Mucosa of gallbladder (tissue), 1 donor: ENCODE results near the gene SLC35B1. TPM values are rescaled to one million over a fixed set of nuclear protein-coding genes. Genes with fewer than 3 reads are reported as not detected.

ENCODE experiments used
- DNase-seq: peaks from one replicate; pipeline ENCODE4 v3.0.0-alpha.2; 2020; ENCODE audit warnings: low spot score
- total RNA-seq: library from RNA; stranded (reverse); gene quantifications from one replicate; pipeline ENCODE4 v1.2.1, GENCODE V29; 2021
- donor health status: DM: no; HTN: no; CAD: no.

Gene SLC35B1
- total RNA-seq, 1 donor from 2014 or later, result 35.3 TPM

- no peak for DNase-seq
Observed at GRCh38 chr17:49670641-49671040, 37.1 kb downstream of the SLC35B1 start.

DNA sequence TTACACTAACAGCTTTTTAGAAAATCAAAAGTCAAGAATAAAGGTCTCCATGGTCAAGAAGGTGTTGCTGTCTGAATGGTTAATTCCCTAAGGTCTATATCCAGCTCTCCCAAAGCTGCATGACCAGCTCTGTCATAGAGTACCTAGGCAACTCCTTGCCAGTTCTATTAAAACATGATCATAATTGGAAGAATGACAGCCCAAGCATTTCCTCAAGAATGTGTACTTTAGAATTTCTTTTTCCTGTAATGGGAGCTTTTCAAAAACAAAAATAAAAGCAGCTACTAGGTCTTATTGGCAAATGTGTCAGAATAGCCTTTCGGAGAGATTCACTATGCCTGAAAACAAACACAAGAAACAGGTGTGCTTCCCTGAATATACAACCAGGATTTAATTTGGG, 37.8 kb downstream of the SLC35B1 start:
- DNase-seq, result no peak

DNA sequence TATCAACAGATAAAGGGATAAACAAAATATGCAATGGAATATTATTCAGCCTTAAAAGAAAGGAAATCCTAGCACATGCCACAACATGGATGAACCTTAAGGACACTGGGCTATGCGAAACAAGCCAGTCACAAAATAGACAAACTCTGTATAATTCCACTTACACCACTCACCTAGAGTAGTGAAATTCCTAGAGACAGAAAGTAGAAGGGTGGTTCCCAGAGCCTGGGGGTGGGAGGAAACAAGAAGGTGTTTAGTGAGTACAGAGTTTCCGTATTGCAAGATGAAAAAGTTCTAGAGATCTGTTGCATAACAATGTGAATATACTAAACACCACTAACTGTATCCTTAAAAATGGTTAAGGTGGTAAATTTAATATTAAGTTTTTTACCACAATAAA, 39.9 kb downstream of the SLC35B1 start:
- no peak for DNase-seq

DNA sequence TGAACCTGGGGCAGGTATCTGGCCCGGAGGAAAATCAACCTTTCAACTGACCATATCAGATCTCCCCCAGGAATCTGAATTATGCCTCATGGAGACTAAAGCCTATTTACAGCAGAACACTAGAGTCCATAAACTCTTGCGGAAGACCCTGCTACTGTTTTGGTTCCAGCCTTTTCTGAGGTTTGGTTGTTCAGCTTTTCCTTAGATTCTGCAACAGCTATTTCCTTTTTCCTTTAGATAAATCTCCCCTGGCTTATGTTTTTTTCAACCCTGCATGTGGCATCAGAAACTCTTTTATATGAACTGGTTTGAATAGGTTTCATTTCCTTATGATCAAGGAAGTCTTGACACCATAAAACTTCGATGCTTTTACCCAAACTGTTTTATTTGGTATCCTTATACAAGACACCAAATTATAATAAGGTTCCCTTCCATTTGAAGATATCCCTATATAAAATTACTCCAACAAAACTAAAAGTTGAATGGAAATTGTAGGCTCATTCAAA, 43.0 kb downstream of the SLC35B1 start:
- no peak for DNase-seq

DNA sequence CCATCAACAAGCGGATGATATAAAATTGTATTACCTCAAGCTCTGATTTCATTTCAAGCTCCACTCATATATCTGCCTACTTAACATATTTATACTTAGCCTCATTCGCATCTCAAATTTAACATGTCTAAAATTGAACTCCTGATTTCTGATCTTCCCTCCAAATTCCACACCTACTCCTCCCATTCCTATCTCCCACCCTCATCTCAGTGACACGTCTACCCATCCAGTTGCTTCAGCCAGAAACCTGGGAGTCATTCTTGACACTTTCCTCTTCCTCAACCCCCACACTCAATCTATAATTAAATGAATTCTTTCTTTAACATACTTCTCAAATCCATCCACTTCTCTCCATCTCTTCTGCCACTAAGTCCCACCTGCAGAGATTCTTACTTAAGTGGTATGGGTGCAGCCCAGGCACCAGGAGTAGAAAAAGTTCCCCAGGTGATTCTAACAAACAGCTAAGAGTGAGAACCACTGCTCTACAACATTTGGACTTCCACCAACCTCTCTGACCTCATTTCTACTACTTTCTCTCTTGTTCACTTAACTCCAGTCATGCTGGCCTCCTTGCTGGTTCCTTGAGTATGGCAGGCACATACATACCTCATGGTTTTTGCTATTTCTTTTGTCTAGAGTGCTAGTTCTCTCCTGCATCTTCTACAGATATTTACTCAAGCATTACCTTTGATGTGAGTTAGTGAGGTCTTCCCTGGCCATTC, 47.9 kb downstream of the SLC35B1 start:
- DNase-seq, result no peak

GRCh38 chr17:49656247-49656646, 51.5 kb downstream of the SLC35B1 start:
- no peak for DNase-seq

Other genes with a start within 250 kb of the SLC35B1 start
- 10.3 TPM for gene NGFR, start 212.7 kb downstream of the SLC35B1 start, total RNA-seq
- gene NXPH3, start 132.1 kb downstream of the SLC35B1 start, total RNA-seq, result 2.9 TPM
- 78.3 TPM for gene SPOP, start 29.9 kb downstream of the SLC35B1 start, total RNA-seq
- 14.2 TPM for gene FAM117A, start 56.2 kb upstream of the SLC35B1 start, total RNA-seq
- 63.8 TPM for gene KAT7, start 80.7 kb upstream of the SLC35B1 start, total RNA-seq
- gene TAC4, start 140.1 kb upstream of the SLC35B1 start, total RNA-seq, result not detected